ENCODE results near the gene PRSS23. TPM values are rescaled to one million over a fixed set of nuclear protein-coding genes. Genes with fewer than 3 reads are reported as not detected.
"Not testable (repeated sequence)": the region's sequence is repeated elsewhere in the genome, so short reads cannot be mapped to it uniquely, and the experiment has no call there.

PRSS23 gene
- total RNA-seq, 1 experiment from 2014 or later = 68.2 TPM

DNA sequence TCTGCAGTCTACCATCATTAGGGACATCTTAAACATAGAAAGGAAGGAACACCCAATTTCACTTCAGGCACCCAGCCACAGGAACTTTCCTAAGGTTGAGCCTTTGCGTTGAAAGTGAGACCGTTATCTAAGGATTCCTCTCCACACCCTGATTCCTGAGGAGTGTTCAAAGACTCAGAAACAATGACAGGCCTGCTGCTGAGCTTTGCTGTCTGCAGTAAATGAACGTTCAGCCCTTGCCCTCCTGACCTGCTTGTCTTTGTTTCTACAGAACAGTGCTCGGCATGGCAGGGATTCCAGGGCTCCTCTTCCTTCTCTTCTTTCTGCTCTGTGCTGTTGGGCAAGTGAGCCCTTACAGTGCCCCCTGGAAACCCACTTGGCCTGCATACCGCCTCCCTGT, 7.0 kb downstream of the PRSS23 start:
- DNase-seq (ENCODE audit: low spot score) = no peak
- in situ Hi-C loops (cut with HindIII; ENCODE audit: low sequenced_read_pairs) = no loop called here

DNA sequence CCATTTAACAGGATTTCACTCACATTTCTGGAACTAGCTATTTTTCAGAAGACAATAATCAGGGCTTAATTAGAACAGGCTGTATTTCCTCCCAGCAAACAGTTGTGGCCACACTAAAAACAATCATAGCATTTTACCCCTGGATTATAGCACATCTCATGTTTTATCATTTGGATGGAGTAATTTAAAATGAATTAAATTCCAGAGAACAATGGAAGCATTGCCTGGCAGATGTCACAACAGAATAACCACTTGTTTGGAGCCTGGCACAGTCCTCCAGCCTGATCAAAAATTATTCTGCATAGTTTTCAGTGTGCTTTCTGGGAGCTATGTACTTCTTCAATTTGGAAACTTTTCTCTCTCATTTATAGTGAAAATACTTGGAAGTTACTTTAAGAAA, 9.2 kb downstream of the PRSS23 start:
- DNase-seq (ENCODE audit: low spot score) = no peak
- in situ Hi-C loops (cut with HindIII; ENCODE audit: low sequenced_read_pairs) = no loop called here

DNA sequence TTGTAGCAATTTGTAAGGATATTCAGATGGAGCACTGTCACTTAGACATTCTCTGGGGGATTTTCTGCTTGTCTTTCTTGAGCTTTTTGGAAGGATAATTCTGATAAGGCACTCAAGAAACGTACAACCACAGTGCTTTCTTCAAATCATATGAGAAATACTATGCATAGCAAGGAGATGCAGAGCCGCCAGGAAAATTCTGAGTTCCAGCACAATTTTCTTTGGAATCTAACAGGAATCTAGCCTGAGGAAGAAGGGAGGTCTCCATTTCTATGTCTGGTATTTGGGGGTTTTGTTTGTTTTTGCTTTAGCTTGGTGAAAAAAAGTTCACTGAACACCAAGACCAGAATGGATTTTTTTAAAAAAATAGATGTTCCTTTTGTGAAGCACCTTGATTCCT, 9.9 kb downstream of the PRSS23 start:
- DNase-seq (ENCODE audit: low spot score) = no peak
- in situ Hi-C loops (cut with HindIII; ENCODE audit: low sequenced_read_pairs) = no loop called here

DNA sequence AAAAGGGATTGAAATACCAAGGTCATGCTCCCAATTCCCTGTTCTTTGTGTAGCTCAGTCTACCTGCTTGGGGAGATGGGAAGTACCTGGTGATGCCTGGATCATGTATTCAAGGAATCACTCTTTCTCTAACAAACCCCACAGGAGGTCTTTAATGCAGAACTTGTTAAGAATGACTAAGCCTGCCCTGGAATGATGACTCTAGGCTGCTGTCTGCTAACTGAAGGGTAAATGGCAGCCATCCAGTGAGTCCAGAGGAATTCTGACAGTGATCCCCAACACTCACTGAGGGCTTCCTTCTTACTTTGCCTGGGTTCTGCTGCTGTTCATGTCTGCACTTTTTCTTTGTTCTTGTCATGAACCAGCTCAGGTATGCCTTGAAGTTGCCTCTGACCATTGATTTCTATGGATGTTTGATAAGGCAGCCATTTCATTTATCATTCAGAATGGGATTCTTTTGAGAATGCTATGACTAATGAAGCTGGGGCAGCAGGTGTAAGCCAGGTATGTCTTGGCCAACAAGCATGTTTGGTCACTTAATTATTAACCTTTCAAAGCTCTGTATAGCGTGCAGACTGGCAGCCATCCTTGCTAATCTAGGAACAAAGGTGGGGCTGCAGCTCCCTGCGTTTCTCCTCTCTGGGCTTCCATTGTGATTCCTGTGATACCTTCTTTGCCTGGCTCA, 11.4 kb downstream of the PRSS23 start:
- no peak for DNase-seq (ENCODE audit: low spot score)
- in situ Hi-C loops (cut with HindIII; ENCODE audit: low sequenced_read_pairs) = no loop called here

DNA sequence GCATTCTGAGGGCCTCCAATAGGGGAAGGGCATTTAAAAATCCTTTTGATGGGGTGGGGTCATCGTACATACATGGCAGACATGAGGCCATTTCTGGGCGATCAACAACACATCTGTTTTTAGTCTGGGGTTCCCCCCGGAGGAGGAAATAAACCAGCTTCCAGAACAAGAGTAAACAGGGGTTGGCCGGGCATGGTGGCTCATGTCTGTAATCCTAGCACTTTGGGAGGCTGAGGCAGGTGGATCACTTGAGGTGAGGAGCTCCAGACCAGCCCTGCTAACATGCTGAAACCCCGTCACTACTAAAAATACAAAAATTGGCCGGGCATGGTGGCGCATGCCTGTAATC, 12.0 kb downstream of the PRSS23 start:
- DNase-seq (ENCODE audit: low spot score) = no peak
- in situ Hi-C loops (cut with HindIII; ENCODE audit: low sequenced_read_pairs) = no loop called here

DNA sequence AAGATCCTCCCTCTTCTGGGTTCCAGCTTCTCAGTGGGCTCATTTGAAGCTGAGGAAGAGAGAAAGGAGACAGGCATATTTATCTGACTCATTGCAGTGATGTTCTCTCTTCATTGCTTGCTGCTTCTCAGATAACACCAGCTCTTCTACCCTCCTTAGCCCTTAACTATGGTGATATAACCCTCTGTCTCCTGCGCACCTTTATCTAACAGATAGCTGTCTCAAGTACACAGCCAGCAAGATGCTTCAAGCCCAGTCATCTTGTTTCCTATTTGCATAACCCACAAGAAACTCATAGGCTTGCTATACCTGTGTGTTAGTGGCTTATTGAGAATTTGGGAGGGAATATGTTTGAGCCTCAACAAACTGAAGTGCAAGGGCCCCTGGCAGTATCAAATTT, 12.6 kb downstream of the PRSS23 start:
- no peak for DNase-seq (ENCODE audit: low spot score)
- in situ Hi-C loops (cut with HindIII; ENCODE audit: low sequenced_read_pairs) = no loop called here

DNA sequence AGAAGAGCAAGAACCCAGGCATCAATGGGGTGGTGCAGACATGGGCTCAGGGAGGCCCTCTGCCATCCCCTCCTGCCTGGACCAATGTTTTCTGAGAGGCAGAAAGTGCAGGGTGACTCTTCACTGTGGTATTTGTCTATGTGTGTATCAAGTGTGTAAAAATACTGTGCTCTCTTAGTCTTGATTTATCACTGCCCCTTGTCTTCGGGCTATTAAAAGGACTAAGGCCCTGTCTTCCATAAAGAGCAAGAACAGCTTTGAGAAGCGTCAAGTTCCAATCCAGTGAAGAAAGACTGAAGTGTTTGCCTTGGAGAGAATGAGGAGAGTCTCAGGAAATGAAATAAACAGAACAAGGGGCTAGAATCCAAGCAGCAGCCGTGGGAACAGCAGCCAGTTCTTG, 14.4 kb downstream of the PRSS23 start:
- in situ Hi-C loops (cut with HindIII; ENCODE audit: low sequenced_read_pairs) = no loop called here
- DNase-seq (ENCODE audit: low spot score) = no peak

DNA sequence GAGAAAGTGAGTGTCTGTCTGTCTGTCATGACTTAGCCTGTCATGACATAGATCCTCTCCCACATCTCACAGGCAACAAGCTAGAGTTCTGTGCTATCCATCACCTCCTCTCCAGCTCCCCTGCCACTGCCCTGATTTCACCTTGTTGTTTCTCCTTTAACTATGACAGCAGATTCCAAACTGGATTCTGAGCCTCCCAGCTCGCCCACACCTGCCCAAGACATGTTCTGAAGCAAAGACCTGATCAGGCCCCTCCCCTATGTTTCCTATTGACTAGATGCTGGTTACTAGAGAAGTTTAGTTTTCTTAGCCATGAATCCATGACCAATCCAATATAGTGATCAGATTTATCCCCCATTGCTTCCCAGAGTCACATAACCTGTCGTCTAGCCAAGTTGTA, 15.4 kb downstream of the PRSS23 start:
- in situ Hi-C loops (cut with HindIII; ENCODE audit: low sequenced_read_pairs) = no loop called here

DNA sequence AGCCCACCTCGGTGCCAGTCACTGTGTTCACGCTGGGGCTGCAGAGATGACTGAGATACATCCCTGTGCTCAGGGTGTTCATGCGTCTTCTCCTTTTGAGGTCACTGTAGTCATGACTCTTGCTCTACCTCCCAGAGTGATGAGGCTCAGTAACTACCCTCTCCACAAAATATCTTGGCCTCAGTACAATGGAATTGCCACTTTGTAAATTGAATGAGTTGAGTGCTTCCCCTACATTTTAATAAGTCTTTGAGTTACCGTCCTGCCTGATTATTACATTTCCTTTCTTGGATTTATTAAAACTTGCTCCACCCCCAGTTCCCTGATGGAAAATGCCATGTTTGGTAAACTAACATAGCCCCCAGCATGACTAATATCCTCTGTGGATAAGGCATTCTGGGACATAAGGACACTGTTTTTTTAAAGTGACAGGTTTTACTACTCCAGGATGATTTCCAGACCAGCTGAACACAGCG, 15.9 kb downstream of the PRSS23 start:
- DNase-seq (ENCODE audit: low spot score) = no peak
- in situ Hi-C loops (cut with HindIII; ENCODE audit: low sequenced_read_pairs) = no loop called here

More for the DNA sequence above, 15.4 kb downstream of the PRSS23 start:
- DNase-seq (ENCODE audit: low spot score) = no peak

DNA sequence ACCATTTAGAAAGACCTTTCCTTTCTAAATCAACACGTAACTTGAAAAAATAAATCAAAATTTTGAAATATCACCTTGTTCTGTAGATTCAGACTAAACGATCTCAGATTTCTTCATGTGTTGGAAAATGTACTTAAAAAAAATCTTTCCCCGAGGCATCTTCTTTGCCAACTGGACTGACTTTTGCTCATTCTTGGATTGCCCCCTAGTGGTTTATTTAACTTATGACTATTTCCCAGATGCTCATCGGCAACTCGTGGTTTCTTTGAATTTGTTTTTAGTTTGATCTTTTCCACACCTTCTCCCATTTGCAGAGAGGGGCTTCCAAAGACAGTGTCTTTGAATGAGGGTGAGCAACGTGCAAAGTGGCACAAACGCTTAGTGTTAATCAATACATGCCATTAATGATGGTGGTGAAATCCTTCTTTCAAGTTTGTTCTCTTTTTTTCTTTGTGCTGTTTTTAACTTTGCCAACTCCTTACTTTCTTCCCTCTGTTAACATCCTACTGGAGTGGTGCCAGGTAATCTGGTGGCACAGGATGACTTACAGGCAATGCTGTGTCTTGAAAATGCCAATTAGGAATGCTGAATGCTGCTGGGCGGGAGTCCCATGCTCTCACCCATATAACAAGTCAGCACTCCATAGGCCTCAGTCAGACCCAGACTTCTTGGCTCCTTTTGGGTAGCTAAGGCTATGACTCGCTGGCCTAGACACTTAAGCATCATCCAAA, 18.3 kb downstream of the PRSS23 start:
- in situ Hi-C loops (cut with HindIII; ENCODE audit: low sequenced_read_pairs) = no loop called here
- peak; percentile 81 for DNase-seq (ENCODE audit: low spot score)

DNA sequence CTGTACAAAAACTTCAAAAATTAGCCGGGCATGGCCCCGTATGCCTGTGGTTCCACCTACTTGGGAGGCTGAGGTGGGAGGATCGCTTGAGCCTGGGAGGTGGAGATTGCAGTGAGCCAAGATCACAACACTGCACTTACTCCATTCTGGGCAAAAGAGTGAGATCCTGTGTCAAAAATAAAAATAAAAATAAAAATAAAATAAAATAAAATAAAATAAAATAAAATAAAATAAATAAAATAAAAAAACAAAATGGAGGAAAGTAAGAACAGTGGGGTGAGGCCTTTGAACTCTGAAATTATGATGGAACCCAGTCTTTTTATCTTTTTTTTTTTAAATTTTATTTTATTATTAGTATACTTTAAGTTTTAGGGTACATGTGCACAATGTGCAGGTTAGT, 23.8 kb downstream of the PRSS23 start:
- in situ Hi-C loops (cut with HindIII; ENCODE audit: low sequenced_read_pairs); DNase-seq (ENCODE audit: low spot score): not testable (repeated sequence)

DNA sequence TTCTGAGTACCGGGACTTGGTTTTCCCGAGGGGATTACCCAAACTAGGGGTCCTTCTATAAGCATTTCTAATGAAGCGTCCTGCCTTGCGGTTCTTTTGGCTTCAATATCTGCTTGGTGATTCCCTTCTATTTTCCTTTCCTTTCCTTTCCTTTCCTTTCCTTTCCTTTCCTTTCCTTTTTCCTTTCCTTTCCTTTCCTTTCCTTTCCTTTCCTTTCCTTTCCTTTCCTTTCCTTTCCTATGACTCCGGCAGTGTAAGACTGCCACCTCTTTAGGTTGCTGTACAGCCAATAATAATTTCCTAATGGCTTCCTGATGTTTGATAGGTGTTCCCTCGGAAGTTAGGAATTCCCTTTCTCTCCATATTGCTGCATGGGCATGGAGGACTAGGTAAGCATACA, 34.0 kb downstream of the PRSS23 start:
- DNase-seq (ENCODE audit: low spot score); in situ Hi-C loops (cut with HindIII; ENCODE audit: low sequenced_read_pairs): not testable (repeated sequence)

DNA sequence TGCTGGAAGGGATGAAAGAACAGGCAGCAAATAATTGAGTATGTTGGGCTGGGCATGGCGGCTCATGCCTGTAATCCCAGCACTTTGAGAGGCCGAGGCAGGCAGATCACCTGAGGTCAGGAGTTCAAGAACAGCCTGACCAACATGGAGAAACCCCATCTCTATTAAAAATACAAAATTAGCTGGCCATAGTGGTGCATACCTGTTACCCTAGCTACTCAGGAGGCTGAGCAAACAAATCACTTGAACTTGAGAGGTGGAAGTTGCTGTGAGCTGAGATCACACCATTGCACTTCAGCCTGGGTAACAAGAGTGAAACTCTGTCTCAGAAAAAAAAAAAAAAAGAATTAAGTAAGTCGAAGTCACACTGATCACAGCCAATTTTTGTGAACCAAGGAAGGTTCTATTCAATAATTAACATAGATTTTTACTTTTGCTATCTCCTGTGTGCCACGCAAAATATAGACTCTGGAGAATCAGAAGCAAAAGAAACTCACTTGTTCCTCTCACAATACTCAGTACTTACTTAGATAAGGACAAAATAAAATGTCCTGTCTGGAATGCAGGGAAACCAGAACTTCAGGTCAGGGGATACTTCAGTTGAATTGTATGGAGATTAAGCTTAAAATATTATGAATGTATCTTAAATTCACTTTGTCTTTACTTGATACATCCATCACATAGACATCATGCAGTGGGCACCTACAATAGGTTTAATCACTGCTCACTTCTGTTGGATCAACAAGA, 44.6 kb downstream of the PRSS23 start:
- in situ Hi-C loops (cut with HindIII; ENCODE audit: low sequenced_read_pairs); DNase-seq (ENCODE audit: low spot score): not testable (repeated sequence)

DNA sequence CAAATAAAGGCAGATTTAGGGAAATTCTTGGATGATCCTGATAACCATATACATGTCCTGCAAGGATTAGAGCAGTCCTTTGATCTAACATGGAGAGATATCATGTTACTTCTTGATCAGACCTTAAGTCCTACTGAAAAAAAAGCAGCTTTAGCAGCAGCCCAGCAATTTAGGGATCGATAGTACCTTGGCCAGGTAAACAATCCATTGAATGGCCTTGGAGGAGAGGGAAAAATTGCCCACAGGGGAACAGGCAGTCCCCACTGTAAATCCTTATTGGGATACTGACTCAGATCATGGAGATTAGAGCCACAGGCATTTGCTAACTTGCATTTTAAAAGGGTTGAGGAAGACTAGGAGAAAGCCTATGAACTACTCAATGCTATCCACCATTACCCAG, 47.8 kb downstream of the PRSS23 start:
- no peak for DNase-seq (ENCODE audit: low spot score)
- in situ Hi-C loops (cut with HindIII; ENCODE audit: low sequenced_read_pairs) = no loop called here

DNA sequence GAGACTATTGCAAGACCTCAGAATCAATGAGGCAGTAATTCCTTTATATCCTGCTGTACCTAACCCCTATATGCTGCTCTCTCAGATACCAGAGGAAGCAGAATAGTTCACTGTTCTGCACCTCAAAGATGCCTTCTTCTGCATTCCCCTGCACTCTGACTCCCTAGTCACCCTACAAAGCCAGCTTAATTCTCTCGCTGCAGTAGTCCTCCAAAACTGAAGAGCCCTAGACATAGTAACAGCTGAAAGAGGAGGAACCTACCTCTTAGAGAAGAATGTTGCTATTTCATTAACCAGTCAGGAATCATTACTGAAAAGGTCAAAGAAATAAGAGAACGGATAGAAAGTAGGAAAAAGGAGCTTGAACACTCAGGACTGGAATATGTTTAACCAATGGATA, 49.3 kb downstream of the PRSS23 start:
- in situ Hi-C loops (cut with HindIII; ENCODE audit: low sequenced_read_pairs) = no loop called here
- DNase-seq (ENCODE audit: low spot score) = no peak

Other genes starting within 250 kb of the PRSS23 start
- gene ME3, start 127.9 kb upstream of the PRSS23 start, total RNA-seq (2014; rRNA removed; shearing (Covaris generic)) = 28.7 and 35.1 TPM in 2 replicates
- 4.6 and 4.7 TPM in 2 replicates for gene FZD4, start 154.9 kb downstream of the PRSS23 start, total RNA-seq (2014; rRNA removed; shearing (Covaris generic))
- gene TMEM135, start 237.4 kb downstream of the PRSS23 start, total RNA-seq (2014; rRNA removed; shearing (Covaris generic)) = 67.1 and 83.3 TPM in 2 replicates